Dendritic cell treated with granulocyte-macrophage colony-stimulating factor and Interleukin-4, amounts not matched to agents 40 ng/mL and 50 ng/mL, for 4 days (primary cell): ENCODE results near the gene LGI4.
A peak's percentile ranks its signal among the peaks of the same experiment; 100 is the strongest.
"Not testable (repeated sequence)": the region's sequence is repeated elsewhere in the genome, so short reads cannot be mapped to it uniquely, and the experiment has no call there.

ENCODE experiments used
- H3K27ac Mint-ChIP-seq: one replicate; pipeline ENCODE4 v1.8.0; 2022; ENCODE audit warnings: mild to moderate bottlenecking, mixed read lengths
- H3K27me3 Mint-ChIP-seq: one replicate; pipeline ENCODE4 v1.8.0; 2022; ENCODE audit warnings: mild to moderate bottlenecking, mixed read lengths
- H3K36me3 Mint-ChIP-seq: one replicate; pipeline ENCODE4 v1.8.0; 2022; ENCODE audit warnings: low read depth, mixed read lengths
- H3K4me1 Mint-ChIP-seq: one replicate; pipeline ENCODE4 v1.8.0; 2022; ENCODE audit warnings: low read depth, mixed read lengths
- H3K4me3 Mint-ChIP-seq: one replicate; pipeline ENCODE4 v1.8.0; 2022; ENCODE audit warnings: mild to moderate bottlenecking, moderate library complexity, mixed read lengths
- H3K9me3 Mint-ChIP-seq: one replicate; pipeline ENCODE4 v1.8.0; 2022; ENCODE audit warnings: mixed read lengths
- intact Hi-C: fragments of 100-400 bp; cut with micrococcal nuclease; formaldehyde crosslinking; loops from one replicate; pipeline ENCODE4 v1.15.0; 2022

LGI4 gene

GRCh38 chr19:35154525-35155406 lies 19.9 kb upstream of the LGI4 start, which contains the start of gene FXYD5:
TSS of gene FXYD5 (plus strand) at chr19:35154735. CDS start at chr19:35155551, 816 bp downstream.
- Mint-ChIP-seq H3K4me3 (peak within 1 kb of the TSS; percentile 100), H3K9me3 (no peaks in the 10 kb centered on the region), H3K27ac (peak within 1 kb of the TSS; percentile 98), H3K27me3 (peaks cover 14% of the 10 kb centered on the region), H3K4me1 (peaks cover 62% of the 10 kb centered on the region), H3K36me3 (peaks cover 51% of the 10 kb centered on the region)
- intact Hi-C loops: loop anchor here (5.0 to 10.0 kb wide), 2 partner anchors 50 to 113 kb away; partner anchors contain the start of gene USF2

- intact Hi-C loops: loop anchor here (5.0 to 10.0 kb wide), 2 partner anchors 51 to 113 kb away; partner anchors contain the start of gene USF2
- Mint-ChIP-seq H3K27me3 (peaks cover 14% of the 10 kb centered on the region), H3K4me1 (peaks cover 62% of the 10 kb centered on the region), H3K9me3 (no peaks in the 10 kb centered on the region), H3K4me3 (peak overlapping the region; percentile 100), H3K27ac (peak overlapping the region; percentile 98), H3K36me3 (peaks cover 43% of the 10 kb centered on the region)
These were observed 19.1 kb upstream of the LGI4 start for GRCh38 chr19:35153701-35154524.

- H3K4me3 Mint-ChIP-seq: peak overlapping the region; percentile 35
- peaks cover 35% of the 10 kb centered on the region for H3K36me3 Mint-ChIP-seq
- H3K9me3 Mint-ChIP-seq: not testable (repeated sequence)
- intact Hi-C loops: loop anchor here (5.0 to 10.0 kb wide), 2 partner anchors 52 to 114 kb away; partner anchors contain the start of gene USF2
- H3K4me1 Mint-ChIP-seq: peaks cover 62% of the 10 kb centered on the region
- peak overlapping the region; percentile 98 for H3K27ac Mint-ChIP-seq
- H3K27me3 Mint-ChIP-seq: peaks cover 14% of the 10 kb centered on the region
These were observed 18.3 kb upstream of the LGI4 start for GRCh38 chr19:35153129-35153522.

DNA sequence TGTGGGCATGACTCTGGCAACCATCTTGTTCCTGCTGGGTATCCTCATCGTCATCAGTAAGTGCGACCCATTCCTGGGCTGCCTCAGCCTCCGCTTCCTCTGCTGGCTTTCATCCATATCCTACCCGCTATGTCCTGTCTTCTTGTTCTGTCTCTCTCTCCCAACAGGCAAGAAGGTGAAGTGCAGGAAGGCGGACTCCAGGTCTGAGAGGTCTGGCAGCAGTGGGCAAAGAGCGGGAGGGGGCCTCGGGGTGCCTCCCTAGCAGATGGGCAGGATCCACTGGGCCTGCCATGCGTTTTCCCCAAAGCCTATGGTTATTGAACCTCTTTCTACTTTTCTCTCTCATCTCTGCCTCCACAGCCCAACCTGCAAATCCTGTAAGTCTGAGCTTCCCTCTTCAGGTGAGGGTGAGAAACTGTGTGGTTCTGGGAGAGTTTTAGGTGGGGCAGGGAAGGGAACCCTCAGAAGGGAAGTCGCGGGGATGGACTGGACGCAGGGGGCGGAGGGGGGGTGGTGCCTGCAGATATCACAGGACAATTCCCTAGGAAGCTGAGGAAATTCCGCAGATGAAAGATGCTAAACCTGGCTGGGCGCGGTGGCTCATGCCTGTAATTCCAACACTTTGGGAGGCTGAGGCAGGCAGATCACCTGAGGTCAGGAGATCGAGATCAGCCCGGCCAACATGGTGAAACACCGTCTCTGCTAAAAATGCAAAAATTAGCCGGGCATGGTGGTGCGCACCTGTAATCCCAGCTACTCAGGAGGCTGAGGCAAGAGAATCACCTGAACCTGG lies 16.6 kb upstream of the LGI4 start:
- H3K27me3 Mint-ChIP-seq: peaks cover 14% of the 10 kb centered on the region
- H3K4me1 Mint-ChIP-seq: peaks cover 71% of the 10 kb centered on the region
- H3K36me3 Mint-ChIP-seq: peaks cover 19% of the 10 kb centered on the region
- no peak overlapping the region for H3K27ac Mint-ChIP-seq
- no peaks in the 10 kb centered on the region for H3K9me3 Mint-ChIP-seq
- no peak overlapping the region for H3K4me3 Mint-ChIP-seq
- intact Hi-C loops: loop anchor here (5.0 to 10.0 kb wide), 2 partner anchors 53 to 116 kb away; partner anchors contain the start of gene USF2

GRCh38 chr19:35150445-35150844 lies 15.6 kb upstream of the LGI4 start:
- H3K27me3 Mint-ChIP-seq: peaks cover 14% of the 10 kb centered on the region
- H3K4me3 Mint-ChIP-seq: no peak overlapping the region
- peaks cover 60% of the 10 kb centered on the region for H3K4me1 Mint-ChIP-seq
- H3K27ac Mint-ChIP-seq: no peak overlapping the region
- peaks cover 12% of the 10 kb centered on the region for H3K36me3 Mint-ChIP-seq
- H3K9me3 Mint-ChIP-seq: no peaks in the 10 kb centered on the region
- intact Hi-C loops: loop anchor here (5.0 to 10.0 kb wide), 2 partner anchors 54 to 117 kb away; partner anchors contain the start of gene USF2

GRCh38 chr19:35149463-35149862 lies 14.6 kb upstream of the LGI4 start:
- Mint-ChIP-seq H3K36me3 (peaks cover 2% of the 10 kb centered on the region), H3K4me1 (peaks cover 57% of the 10 kb centered on the region), H3K4me3 (no peak overlapping the region), H3K27me3 (peaks cover 23% of the 10 kb centered on the region), H3K9me3 (no peaks in the 10 kb centered on the region), H3K27ac (no peak overlapping the region)
- intact Hi-C loops: no loop called here

DNA sequence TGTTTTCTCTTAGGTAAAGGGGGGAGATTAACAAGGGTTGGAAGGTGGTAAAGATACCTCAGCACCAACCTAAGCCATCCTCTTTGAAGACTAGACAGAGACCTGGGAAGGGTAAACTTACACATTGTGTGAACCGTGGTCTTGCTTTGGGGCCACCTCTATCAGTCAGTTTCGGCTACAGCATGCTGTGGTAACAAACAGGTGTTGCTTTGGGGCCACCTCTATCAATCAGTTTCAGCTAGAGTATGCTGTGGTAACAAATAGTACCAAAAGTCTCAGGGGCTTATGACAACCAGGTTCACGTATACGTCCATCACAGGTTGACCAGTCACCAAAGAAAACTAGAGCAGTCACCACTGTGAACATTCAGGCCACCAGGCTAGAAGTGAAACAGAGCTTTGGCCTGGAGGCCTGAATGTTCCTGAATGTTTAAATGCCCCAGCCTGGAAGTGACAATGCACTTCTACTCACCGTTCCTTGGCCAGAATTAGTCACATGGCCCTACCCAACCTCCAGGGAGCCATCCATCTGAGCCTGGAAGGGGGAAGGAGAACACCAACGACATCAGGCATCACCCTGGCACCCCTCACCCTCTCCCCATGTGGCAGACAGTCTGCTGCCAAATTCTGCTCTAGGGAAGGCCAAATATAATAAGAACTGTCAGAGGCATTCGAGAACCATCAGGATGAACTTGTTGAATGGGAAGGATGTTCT lies 12.0 kb upstream of the LGI4 start:
- H3K4me3 Mint-ChIP-seq: no peak overlapping the region
- H3K9me3 Mint-ChIP-seq: no peaks in the 10 kb centered on the region
- H3K36me3 Mint-ChIP-seq: no peaks in the 10 kb centered on the region
- peaks cover 34% of the 10 kb centered on the region for H3K27me3 Mint-ChIP-seq
- intact Hi-C loops: no loop called here
- peaks cover 42% of the 10 kb centered on the region for H3K4me1 Mint-ChIP-seq
- H3K27ac Mint-ChIP-seq: peak overlapping the region; percentile 68

DNA sequence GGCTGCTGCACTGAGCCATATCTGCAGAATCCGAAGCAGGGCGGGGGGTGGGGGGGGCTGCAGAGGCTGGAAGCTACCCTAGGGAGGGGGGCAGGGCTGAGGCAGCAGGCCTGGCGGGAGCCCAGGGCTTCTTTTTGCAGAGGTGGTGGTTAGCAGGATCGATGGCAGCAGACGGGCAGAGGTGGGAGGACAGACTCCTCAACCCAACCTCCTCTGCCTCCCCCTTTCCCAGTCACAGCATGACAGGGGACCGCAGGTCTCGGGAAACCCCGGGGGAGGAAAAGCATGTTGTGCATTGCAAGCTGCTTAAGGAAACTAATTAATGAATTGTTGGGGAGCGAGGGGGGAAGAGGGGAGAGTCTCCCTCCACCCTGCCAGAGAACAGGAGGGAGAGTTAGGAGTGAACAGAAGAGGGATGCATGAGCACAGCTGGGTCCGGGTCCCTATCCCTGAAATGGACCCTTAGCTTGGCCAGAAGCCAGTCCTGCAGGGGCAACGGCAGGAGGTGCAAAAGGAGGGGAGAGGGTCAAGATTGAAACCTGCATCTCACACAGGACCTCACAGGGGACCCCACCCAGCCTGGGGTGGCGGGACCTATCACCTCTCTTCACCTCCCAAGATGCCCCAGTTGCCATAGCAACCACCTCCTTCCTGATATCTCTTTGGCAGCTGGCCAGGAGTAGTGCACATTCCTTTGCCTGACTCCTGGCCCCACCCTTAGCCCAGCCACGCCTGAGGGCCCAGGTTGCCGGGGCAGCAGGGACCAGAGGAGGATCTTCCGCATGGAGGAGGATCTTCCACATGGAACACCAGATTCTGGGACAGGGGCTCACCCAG lies 10.0 kb upstream of the LGI4 start:
- H3K27me3 Mint-ChIP-seq: peaks cover 46% of the 10 kb centered on the region
- no peak overlapping the region for H3K4me3 Mint-ChIP-seq
- intact Hi-C loops: no loop called here
- H3K27ac Mint-ChIP-seq: no peak overlapping the region
- no peaks in the 10 kb centered on the region for H3K9me3 Mint-ChIP-seq
- H3K4me1 Mint-ChIP-seq: peaks cover 45% of the 10 kb centered on the region
- no peaks in the 10 kb centered on the region for H3K36me3 Mint-ChIP-seq

GRCh38 chr19:35144259-35144599 lies 9.4 kb upstream of the LGI4 start:
- Mint-ChIP-seq H3K4me3 (no peak overlapping the region), H3K4me1 (peaks cover 51% of the 10 kb centered on the region), H3K27ac (no peak overlapping the region), H3K36me3 (no peaks in the 10 kb centered on the region), H3K27me3 (peaks cover 51% of the 10 kb centered on the region), H3K9me3 (no peaks in the 10 kb centered on the region)
- intact Hi-C loops: no loop called here

- Mint-ChIP-seq H3K9me3 (no peaks in the 10 kb centered on the region), H3K36me3 (no peaks in the 10 kb centered on the region), H3K4me1 (peaks cover 55% of the 10 kb centered on the region), H3K27me3 (peaks cover 54% of the 10 kb centered on the region), H3K4me3 (no peak overlapping the region), H3K27ac (no peak overlapping the region)
- intact Hi-C loops: no loop called here
These were observed 9.0 kb upstream of the LGI4 start for GRCh38 chr19:35143818-35144217.

DNA sequence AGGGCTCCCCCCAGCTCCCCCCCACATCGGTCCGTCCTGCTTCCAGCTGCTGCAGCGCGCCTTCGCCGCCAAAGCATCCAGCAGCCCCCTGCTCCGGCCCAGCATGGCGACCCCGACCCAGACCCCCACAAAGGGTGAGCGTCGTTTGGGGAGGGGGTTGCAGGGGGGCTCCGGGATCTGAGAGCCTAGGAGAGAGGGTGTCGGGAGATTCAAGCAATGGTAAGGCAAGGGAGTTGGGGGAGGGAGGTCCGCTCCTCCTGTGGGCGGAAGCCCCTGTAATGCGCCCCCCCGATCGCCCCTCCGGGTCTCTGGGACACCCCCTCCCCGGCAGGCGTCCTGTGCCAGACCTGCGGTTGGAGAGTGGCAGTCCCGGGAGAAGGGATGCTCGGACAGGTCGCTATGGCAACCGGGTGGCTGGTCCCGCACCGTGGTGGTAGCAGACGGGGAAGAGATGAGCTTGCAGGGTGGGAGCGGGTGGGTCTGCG lies 8.4 kb upstream of the LGI4 start, which contains the start of gene FXYD7:
FXYD7 (plus strand) TSS at position 25 of the 485 bp plus-strand sequence; CDS start at position 104, 79 bp downstream.
- Mint-ChIP-seq H3K4me1 (peaks cover 57% of the 10 kb centered on the region), H3K27me3 (peaks cover 55% of the 10 kb centered on the region), H3K4me3 (peak within 1 kb of the TSS; percentile 24), H3K27ac (no peak within 1 kb of the TSS), H3K36me3 (no peaks in the 10 kb centered on the region), H3K9me3 (no peaks in the 10 kb centered on the region)
- intact Hi-C loops: no loop called here

DNA sequence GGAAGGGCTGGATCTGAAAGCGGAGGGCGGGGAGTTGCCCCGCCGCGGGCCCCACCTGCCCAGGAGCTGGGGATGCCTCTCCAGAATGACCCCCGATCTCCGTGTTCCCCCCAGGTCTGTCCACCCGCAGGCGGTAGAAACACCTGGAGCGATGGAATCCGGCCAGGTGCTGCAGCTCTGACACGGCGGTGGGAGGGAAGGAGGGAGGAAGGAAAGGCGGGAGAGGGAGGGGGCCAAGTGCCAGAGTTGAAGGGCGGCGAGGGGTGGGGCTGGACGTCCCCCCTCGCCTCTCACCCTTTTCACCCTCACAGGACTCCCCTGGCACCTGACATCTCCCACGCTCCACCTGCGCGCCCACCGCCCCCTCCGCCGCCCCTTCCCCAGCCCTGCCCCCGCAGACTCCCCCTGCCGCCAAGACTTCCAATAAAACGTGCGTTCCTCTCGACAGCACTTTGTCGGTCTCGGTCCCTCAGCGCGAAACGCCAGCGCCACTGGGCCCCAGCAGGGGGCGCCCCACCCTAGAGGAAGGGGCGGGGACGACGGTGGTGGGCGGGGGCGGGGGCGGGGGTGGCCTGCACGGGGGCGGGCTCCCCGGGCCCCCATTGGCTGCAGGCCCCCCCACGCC lies 7.9 kb upstream of the LGI4 start:
- intact Hi-C loops: no loop called here
- Mint-ChIP-seq H3K27ac (no peak overlapping the region), H3K36me3 (no peaks in the 10 kb centered on the region), H3K4me3 (peak overlapping the region; percentile 24), H3K4me1 (peaks cover 54% of the 10 kb centered on the region), H3K9me3 (no peaks in the 10 kb centered on the region), H3K27me3 (peaks cover 58% of the 10 kb centered on the region)
